Panc1 (cell line): ENCODE results near the gene KATNAL1. TPM values are rescaled to one million over a fixed set of nuclear protein-coding genes. Genes with fewer than 3 reads are reported as not detected.
A peak's percentile ranks its signal among the peaks of the same experiment; 100 is the strongest.
"Not testable (repeated sequence)": the region's sequence is repeated elsewhere in the genome, so short reads cannot be mapped to it uniquely, and the experiment has no call there.

Experiments
- ATAC-seq: fragments of 200-7000 bp; cut with Tn5 transposase; 2 replicates; pipeline ENCODE4 v1.9.1; 2020; ENCODE audit warnings: mild to moderate bottlenecking, moderate library complexity
- BruUV-seq: library from RNA; stranded (reverse); fragments of 400-500 nt; replicated peaks from 2 replicates; lab custom pipeline; 2021; lab: Mats Ljungman, UMichigan
- CTCF ChIA-PET: fragments of 300-600 bp; sonication (Branson Sonifier 250); formaldehyde crosslinking; loops from one replicate; lab custom pipeline; 2022; ENCODE audit warnings: antibody characterized with exemption; lab: Charles Lee
- POLR2A ChIA-PET: fragments of 300-600 bp; sonication (Branson Sonifier 250); formaldehyde crosslinking; loops from one replicate; lab custom pipeline; 2022; ENCODE audit warnings: antibody characterized with exemption; lab: Charles Lee
- DNase-seq: peaks from one replicate; pipeline ENCODE4 v3.0.0-alpha.2; 2010; ENCODE audit warnings: low read depth, low spot score
- H3K27ac ChIP-seq: 2 replicates; pipeline ENCODE4 v1.5.1; 2011; ENCODE audit warnings: mild to moderate bottlenecking, low read length, inconsistent platforms
- H3K27me3 ChIP-seq: fragments of 200-500 bp; sonication (Bioruptor generic); 2 replicates; pipeline ENCODE4 v1.6.0; 2014; ENCODE audit warnings: low read length, inconsistent platforms; ENCODE audit not compliant: control insufficient read depth, insufficient read depth
- H3K36me3 ChIP-seq: fragments of 200-500 bp; sonication (Bioruptor generic); 2 replicates; pipeline ENCODE4 v1.5.1; 2014; ENCODE audit warnings: inconsistent platforms, mild to moderate bottlenecking, low read length, moderate library complexity; ENCODE audit not compliant: control insufficient read depth, insufficient read depth
- H3K4me1 ChIP-seq: 2 replicates; pipeline ENCODE4 v1.5.1; 2011; ENCODE audit warnings: inconsistent platforms, mild to moderate bottlenecking, low read length, moderate library complexity; ENCODE audit not compliant: control insufficient read depth, insufficient read depth
- H3K4me3 ChIP-seq, 2 experiments: 2 replicates each; pipeline ENCODE4 v1.5.1; 2011 to 2012; ENCODE audit warnings: low read depth in 2 of 2, low read length in 2 of 2, mild to moderate bottlenecking in 2 of 2, inconsistent platforms in 1 of 2, moderate library complexity in 1 of 2
- H3K9me3 ChIP-seq: fragments of 200-500 bp; sonication (Bioruptor generic); 2 replicates; pipeline ENCODE4 v1.5.1; 2014; ENCODE audit warnings: low read depth, mild to moderate bottlenecking, inconsistent platforms, low read length, moderate library complexity; ENCODE audit not compliant: control insufficient read depth, insufficient read depth
- POLR2AphosphoS5 ChIP-seq: IDR thresholded peaks from 2 replicates; pipeline ENCODE4 v1.6.1; 2012; ENCODE audit warnings: mild to moderate bottlenecking, low read depth, low read length, moderate library complexity
- SIN3A ChIP-seq: IDR thresholded peaks from 2 replicates; pipeline ENCODE4 v1.6.1; 2012; ENCODE audit warnings: low read depth, mild to moderate bottlenecking, low read length, moderate library complexity, borderline replicate concordance; ENCODE audit not compliant: insufficient read depth
- TCF7L2 ChIP-seq: IDR thresholded peaks from 2 replicates; pipeline ENCODE4 v1.6.1; 2011; ENCODE audit warnings: mild to moderate bottlenecking, low read depth, low read length, inconsistent platforms
- in situ Hi-C: cut with HindIII; loops from 2 replicates; pipeline ENCODE4 v1.10.0; 2016; ENCODE audit warnings: low sequenced_read_pairs, low pct_unique_long_range_greater_than_20kb
- intact Hi-C: fragments of 100-400 bp; cut with micrococcal nuclease; formaldehyde crosslinking; loops from one replicate; pipeline ENCODE4 v1.10.0; 2022; ENCODE audit not compliant: unreplicated experiment
- total RNA-seq: library from RNA; stranded (reverse); gene quantifications from one replicate; pipeline ENCODE4 v1.2.1, GENCODE V29; 2021; ENCODE audit not compliant: unreplicated experiment
- TF ChIP-seq, protein P1 (sequence below): fragments of 450-650 bp; IDR thresholded peaks from 2 replicates; pipeline ENCODE4 v1.5.1; 2017; ENCODE audit warnings: mild to moderate bottlenecking
- TF ChIP-seq, protein P2 (sequence below), 2 experiments: IDR thresholded peaks; 2 replicates each; pipeline ENCODE4 v1.6.1; 2011 to 2012; ENCODE audit warnings: low read depth in 2 of 2, control low read depth in 1 of 2, low read length in 1 of 2, mild to moderate bottlenecking in 1 of 2, moderate library complexity in 1 of 2; ENCODE audit not compliant: insufficient read depth in 1 of 2

The KATNAL1 gene
- total RNA-seq, 1 experiment from 2014 or later = 34.3 TPM

DNA sequence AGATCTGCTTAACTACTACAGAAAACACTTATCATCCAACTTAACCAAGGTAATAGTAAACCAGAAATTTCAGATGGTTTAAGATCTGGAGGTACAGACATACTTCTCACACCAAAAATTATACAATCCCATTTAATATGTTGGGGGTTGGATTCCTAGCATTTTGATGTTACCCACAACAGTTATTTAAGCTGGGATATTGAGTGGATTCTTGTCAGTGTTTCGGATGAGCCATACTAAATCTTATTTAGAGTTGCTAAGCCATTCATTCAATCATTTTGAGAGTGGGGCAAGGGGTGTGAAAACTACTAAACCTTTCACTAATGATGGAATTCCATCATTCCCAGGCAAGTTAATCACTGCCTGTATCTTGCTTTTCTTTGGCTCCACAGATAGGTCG, 40.6 kb downstream of the KATNAL1 start:
- no peak overlapping the region for H3K4me3 ChIP-seq

DNA sequence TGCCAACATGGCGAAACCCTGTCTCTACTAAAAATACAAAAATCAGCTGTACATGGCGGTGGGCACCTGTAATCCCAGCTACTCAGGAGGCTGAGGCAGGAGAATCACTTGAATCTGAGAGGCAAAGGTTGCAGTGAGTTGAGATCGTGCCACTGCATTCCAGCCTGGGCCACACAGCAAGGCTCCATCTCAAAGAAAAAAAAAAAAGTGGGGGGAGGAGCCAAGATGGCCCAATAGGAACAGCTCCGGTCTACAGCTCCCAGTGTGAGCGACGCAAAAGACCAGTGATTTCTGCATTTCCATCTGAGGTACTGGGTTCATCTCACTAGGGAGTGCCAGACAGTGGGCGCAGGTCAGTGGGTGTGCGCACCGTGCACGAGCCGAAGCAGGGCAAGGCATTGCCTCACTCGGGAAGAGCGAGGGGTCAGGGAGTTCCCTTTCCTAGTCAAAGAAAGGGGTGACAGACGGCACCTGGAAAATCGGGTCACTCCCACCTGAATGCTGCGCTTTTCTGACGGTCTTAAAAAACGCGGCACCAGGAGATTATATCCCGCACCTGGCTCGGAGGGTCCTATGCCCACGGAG, 48.1 kb downstream of the KATNAL1 start:
- intact Hi-C loops, ATAC-seq, in situ Hi-C loops, POLR2A ChIA-PET, H3K4me3 ChIP-seq, H3K36me3 ChIP-seq, H3K9me3 ChIP-seq, BruUV-seq, DNase-seq, H3K27me3 ChIP-seq, H3K27ac ChIP-seq: not testable (repeated sequence)
- CTCF ChIA-PET = interaction anchor here (0.7 kb wide), 1 partner anchor 8 kb away, joined by 3 read pairs; no protein-coding TSS in a partner anchor
- peaks cover 13% of the 10 kb centered on the region for H3K4me1 ChIP-seq

More for the DNA sequence above, 40.6 kb downstream of the KATNAL1 start:
- CTCF ChIA-PET = no interaction called here
- Histone ChIP-seq H3K27ac (no peak overlapping the region), H3K9me3 (no peaks in the 10 kb centered on the region), H3K4me1 (no peaks in the 10 kb centered on the region), H3K36me3 (no peaks in the 10 kb centered on the region), H3K27me3 (no peaks in the 10 kb centered on the region)
- in situ Hi-C loops = no loop called here
- no peak for DNase-seq
- POLR2A ChIA-PET = no interaction called here
- TSS peak; percentile 62 for BruUV-seq
- ATAC-seq = no peak
- TF ChIP-seq, protein P1, sequence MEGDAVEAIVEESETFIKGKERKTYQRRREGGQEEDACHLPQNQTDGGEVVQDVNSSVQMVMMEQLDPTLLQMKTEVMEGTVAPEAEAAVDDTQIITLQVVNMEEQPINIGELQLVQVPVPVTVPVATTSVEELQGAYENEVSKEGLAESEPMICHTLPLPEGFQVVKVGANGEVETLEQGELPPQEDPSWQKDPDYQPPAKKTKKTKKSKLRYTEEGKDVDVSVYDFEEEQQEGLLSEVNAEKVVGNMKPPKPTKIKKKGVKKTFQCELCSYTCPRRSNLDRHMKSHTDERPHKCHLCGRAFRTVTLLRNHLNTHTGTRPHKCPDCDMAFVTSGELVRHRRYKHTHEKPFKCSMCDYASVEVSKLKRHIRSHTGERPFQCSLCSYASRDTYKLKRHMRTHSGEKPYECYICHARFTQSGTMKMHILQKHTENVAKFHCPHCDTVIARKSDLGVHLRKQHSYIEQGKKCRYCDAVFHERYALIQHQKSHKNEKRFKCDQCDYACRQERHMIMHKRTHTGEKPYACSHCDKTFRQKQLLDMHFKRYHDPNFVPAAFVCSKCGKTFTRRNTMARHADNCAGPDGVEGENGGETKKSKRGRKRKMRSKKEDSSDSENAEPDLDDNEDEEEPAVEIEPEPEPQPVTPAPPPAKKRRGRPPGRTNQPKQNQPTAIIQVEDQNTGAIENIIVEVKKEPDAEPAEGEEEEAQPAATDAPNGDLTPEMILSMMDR = no peak
- no peak for TF ChIP-seq SIN3A
- TF ChIP-seq, protein P2, sequence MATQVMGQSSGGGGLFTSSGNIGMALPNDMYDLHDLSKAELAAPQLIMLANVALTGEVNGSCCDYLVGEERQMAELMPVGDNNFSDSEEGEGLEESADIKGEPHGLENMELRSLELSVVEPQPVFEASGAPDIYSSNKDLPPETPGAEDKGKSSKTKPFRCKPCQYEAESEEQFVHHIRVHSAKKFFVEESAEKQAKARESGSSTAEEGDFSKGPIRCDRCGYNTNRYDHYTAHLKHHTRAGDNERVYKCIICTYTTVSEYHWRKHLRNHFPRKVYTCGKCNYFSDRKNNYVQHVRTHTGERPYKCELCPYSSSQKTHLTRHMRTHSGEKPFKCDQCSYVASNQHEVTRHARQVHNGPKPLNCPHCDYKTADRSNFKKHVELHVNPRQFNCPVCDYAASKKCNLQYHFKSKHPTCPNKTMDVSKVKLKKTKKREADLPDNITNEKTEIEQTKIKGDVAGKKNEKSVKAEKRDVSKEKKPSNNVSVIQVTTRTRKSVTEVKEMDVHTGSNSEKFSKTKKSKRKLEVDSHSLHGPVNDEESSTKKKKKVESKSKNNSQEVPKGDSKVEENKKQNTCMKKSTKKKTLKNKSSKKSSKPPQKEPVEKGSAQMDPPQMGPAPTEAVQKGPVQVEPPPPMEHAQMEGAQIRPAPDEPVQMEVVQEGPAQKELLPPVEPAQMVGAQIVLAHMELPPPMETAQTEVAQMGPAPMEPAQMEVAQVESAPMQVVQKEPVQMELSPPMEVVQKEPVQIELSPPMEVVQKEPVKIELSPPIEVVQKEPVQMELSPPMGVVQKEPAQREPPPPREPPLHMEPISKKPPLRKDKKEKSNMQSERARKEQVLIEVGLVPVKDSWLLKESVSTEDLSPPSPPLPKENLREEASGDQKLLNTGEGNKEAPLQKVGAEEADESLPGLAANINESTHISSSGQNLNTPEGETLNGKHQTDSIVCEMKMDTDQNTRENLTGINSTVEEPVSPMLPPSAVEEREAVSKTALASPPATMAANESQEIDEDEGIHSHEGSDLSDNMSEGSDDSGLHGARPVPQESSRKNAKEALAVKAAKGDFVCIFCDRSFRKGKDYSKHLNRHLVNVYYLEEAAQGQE (IDR thresholded peaks at IDR 0.05; ENCODE audit: insufficient read depth in 1 of 2, low read depth in 2 of 2, low read length in 1 of 2) = no peak
- TF ChIP-seq TCF7L2 = no peak
- no peak for TF ChIP-seq POLR2AphosphoS5
- intact Hi-C loops = no loop called here

DNA sequence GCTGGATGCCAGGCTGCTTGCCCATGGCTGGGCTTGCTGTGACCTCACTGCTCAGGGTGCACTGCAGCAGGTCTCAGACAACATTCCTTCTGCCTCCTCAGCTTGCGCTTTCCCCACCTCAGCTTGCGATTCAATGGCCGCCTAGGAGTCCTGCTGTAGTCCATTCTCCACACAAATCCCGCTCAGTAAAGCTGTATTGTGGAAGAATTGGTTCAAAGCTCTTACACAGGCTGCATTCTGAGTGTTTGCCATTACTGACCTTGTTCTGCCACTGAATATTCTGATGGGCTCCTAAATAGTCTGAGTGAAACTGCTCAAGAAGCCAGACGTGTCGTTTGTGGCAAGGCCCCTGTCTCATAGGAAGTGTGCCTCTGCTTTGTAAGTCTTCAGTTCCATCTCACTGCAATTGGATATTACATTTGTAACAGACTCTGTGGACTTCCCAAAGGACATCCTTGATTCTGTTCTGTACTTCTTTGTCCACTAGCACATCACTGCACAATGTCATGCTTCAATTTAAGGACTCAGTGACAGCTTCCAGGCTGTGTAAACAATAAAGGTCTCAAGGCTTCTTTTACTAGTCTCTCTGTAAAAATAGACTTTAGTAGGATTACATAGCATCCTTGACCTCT, 49.8 kb downstream of the KATNAL1 start:
- Histone ChIP-seq H3K4me3 (no peak overlapping the region), H3K36me3 (no peaks in the 10 kb centered on the region), H3K27ac (no peak overlapping the region), H3K4me1 (peaks cover 13% of the 10 kb centered on the region), H3K9me3 (no peaks in the 10 kb centered on the region), H3K27me3 (no peaks in the 10 kb centered on the region)
- CTCF ChIA-PET = interaction anchor here (0.6 kb wide), 1 partner anchor 59 kb away, joined by 6 read pairs; no protein-coding TSS in a partner anchor
- BruUV-seq = no TSS peak
- TF ChIP-seq, protein P1 = no peak
- TF ChIP-seq, protein P2 (IDR thresholded peaks at IDR 0.05; ENCODE audit: insufficient read depth in 1 of 2, low read depth in 2 of 2, low read length in 1 of 2) = no peak
- no peak for TF ChIP-seq POLR2AphosphoS5
- no peak for TF ChIP-seq TCF7L2
- in situ Hi-C loops = no loop called here
- DNase-seq (no peak), ATAC-seq (peak; percentile 62; the same call in 1 of the 2 replicates)
- POLR2A ChIA-PET = no interaction called here
- intact Hi-C loops = no loop called here
